Lower leg skin (tissue), 3 donors: ENCODE data around the gene ZDHHC4.

Experiments used
- CTCF ChIP-seq, 3 donors: fragments of 450-650 bp; IDR thresholded peaks; one replicate each; pipeline ENCODE4 v1.5.1; 2016; ENCODE audit warnings: antibody characterized with exemption in 3 of 3, mild to moderate bottlenecking in 3 of 3, moderate library complexity in 2 of 3
- POLR2A ChIP-seq, 2 donors: fragments of 450-650 bp; IDR thresholded peaks; one replicate each; pipeline ENCODE4 v1.6.1; 2016 to 2017; ENCODE audit warnings: antibody characterized with exemption in 2 of 2, mild to moderate bottlenecking in 1 of 2, moderate library complexity in 1 of 2

GRCh38 chr7:6628045-6628444 is 50.8 kb downstream of the ZDHHC4 start:
- no peak for TF ChIP-seq CTCF (IDR thresholded peaks at IDR 0.05)
- no peak for TF ChIP-seq POLR2A (IDR thresholded peaks at IDR 0.05)
